GDM1 (cell line): ENCODE data around the gene GIT2.
A peak's percentile ranks its signal among the peaks of the same experiment; 100 is the strongest.
"Not testable (repeated sequence)": the region's sequence is repeated elsewhere in the genome, so short reads cannot be mapped to it uniquely, and the experiment has no call there.

Source experiments
- DNase-seq: peaks from one replicate; lab custom pipeline; 2025; lab: John Stamatoyannopoulos, UW

GIT2 gene

GRCh38 chr12:109891731-109892130 is 104.4 kb downstream of the GIT2 start:
- DNase-seq: not testable (repeated sequence)

GRCh38 chr12:109890620-109891170 is 105.5 kb downstream of the GIT2 start:
- no peak for DNase-seq

- DNase-seq: peak; percentile 39
Measured at GRCh38 chr12:109888179-109889020, 107.8 kb downstream of the GIT2 start.

- no peak for DNase-seq
Measured at GRCh38 chr12:109885616-109886015, 110.6 kb downstream of the GIT2 start.

- DNase-seq: no peak
Measured at GRCh38 chr12:109883461-109883860, 112.7 kb downstream of the GIT2 start.

- no peak for DNase-seq
Measured at GRCh38 chr12:109881752-109882151, 114.4 kb downstream of the GIT2 start.

- DNase-seq: no peak
Measured at GRCh38 chr12:109880938-109881337, 115.2 kb downstream of the GIT2 start.

- DNase-seq: peak; percentile 85
Measured at GRCh38 chr12:109880043-109880931, 115.9 kb downstream of the GIT2 start, which contains the start of gene GLTP. Gene GLTP, minus strand, starts transcription at chr12:109880541. Its CDS starts 167 bp downstream, at chr12:109880374.
